Glomerular visceral epithelial cell (primary cell): ENCODE measurements around the gene DHRS9.
A peak's percentile ranks its signal among the peaks of the same experiment; 100 is the strongest.

Experiments used
- DNase-seq: peaks from one replicate; pipeline ENCODE4 v3.0.0-alpha.2; 2016; ENCODE audit errors: extremely low spot score

The DHRS9 gene

GRCh38 chr2:169094676-169095075 lies 25.3 kb downstream of the DHRS9 start:
- no peak for DNase-seq

- DNase-seq: peak; percentile 89
Measured at GRCh38 chr2:169095621-169096105, 26.3 kb downstream of the DHRS9 start.

DNA sequence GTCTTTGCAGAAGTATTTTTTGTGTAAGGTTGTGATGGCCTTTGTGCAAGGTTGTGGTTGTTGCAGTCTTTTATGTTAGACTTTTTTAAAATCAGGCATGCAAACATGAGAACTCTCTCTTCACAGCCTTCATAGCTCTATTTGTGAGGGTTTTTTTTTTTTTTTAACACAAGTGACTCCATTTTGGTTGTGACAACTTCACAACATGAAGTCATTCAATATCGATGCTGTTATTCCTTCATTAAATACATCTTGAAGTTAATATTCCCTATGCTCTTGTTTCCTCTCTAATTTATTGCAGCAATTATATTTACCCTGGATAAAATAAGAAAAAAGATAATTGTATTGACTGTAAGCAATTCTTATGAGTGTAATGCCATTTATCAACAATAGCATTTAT lies 35.5 kb downstream of the DHRS9 start:
- DNase-seq: no peak

DNA sequence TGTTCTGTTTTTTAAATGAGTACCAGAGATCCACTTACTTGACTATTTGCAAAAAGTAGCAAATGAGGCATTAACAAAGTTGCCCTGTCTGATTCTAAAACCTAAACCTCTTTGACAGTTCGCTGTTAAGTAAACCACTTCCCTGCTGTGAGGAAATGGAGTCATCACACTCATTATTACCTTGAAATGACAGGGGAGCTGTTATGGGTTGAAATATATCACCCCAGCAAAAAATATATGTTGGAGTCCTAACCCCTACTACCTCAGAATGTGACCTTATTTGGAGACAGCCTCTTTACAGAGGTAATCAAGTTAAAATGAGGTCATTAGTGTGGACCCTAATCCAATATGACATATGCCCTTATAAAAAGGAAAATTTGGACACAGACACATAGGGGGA lies 36.1 kb downstream of the DHRS9 start:
- no peak for DNase-seq

- DNase-seq: no peak
Measured at GRCh38 chr2:169106134-169106533, 36.8 kb downstream of the DHRS9 start.

DNA sequence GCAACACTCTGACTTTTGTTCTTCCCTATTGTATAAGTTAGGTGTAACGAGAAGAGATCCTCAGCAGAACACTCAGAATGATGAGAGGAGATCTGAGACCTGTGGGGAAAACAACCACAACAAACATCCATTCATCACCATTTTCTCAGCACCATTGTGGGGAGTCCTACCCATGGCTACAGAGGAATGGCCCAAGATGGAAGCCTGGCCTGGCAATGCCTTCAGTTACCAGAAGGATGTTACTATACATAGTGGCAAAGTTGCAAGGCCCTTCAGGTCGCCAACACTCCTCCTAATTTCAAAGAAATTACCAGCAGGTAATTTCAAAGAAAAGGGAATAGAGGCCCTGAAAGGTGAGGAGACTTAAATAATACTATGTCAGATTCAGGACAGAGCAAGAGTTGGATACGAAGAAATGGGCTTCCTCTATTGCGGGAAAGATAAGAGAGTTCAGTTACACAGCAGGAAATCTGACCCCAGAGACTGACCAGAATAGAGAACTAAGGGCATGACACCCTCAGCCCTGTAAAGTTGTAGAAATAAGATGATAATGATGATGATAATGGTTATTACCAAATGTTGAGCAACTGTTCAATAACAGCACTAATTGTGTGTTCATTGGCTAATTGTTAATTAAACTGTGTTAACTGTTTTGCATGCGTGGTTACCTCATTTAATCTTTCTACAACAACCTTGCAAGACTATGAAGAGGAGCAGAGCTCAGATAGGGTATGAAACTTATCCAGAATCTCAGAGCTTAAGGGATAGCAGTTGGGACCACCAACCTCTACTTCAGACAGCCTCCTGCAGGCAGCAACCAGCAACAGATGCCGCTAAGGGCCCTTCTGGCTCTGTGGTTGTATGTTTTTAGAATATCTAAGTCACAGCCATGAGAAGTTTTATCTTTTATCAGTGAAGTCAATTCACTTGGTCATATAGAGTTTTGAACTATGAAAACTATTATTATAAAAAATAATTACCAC lies 37.5 kb downstream of the DHRS9 start:
- DNase-seq: no peak

- DNase-seq: no peak
Measured at GRCh38 chr2:169107645-169108044, 38.3 kb downstream of the DHRS9 start.

DNA sequence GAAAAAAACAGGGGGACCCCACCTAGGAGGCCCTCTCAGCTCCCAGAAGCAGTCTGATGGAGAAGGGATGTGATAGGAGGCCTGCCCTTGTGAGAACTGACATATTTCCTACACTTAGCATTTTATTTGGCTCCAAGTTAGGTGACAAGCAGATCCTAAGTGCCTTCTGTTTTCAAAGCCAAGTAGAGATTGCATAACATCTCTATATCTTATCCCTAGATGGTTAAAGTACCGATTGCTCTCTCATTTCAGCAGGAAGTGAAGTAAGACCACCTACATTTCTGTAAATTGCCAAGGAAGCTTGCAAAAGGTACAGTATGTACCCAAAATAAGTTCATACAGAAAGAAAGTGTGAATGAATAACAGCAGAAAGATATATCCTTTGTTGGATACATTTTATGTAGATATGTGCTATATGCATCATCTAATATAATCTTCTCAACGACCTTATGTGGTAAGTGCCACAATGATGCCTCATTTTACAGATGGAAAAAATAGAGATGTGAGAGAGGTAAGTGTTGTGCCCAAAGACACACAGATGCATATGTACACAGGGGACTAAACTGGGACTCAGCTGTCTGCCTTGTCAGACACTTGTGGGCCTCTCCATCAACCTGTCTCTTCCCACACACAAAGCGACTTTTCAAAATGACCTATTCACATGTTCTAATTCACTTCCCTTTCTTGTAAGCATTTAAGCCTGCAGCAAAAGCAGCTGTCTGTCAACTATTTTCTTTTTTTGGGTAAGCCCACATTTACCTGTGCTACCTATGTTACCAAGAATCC lies 38.9 kb downstream of the DHRS9 start:
- no peak for DNase-seq

DNA sequence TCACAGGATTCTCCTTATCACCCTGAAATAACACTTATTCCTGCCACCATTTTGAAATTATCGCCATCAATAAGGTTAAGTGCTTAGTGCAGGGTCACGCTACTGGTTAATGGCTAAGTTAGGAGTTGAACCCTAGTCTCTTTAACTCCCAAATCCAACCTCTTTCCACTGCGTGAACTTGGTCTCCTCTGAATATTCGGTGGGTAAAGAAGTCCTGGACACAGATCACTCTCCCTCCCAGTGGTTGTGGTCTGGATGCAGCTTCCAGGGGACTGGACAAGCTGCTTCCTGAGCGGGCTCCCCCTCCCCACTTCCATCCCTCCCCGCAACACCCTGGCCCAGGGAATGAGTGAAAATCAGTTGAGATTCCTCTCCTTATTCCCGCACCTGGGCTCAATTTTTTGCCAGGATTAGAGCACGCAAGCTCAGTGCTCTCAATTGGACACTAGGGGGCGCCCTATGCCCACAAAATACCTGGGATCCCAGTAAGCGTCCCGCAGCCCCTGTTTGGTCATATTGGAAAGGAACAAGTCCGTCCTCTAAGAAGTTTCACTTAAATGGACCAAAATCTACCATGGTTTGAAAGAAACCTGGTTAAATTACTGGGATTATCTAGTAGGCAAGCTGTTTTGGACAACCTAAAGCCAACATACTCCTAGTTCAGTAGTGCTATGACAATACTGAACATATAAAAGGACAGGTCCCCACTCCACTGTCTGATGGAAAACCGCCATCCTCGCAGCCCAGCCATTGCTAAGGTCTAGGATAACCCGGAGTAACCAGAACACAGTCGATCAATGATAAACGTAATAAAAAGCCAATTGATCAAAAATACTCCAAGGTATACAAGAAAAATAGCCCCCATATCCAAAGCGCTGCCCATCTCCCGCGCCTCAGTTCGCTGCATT lies 40.4 kb downstream of the DHRS9 start:
- DNase-seq: peak; percentile 72

DNA sequence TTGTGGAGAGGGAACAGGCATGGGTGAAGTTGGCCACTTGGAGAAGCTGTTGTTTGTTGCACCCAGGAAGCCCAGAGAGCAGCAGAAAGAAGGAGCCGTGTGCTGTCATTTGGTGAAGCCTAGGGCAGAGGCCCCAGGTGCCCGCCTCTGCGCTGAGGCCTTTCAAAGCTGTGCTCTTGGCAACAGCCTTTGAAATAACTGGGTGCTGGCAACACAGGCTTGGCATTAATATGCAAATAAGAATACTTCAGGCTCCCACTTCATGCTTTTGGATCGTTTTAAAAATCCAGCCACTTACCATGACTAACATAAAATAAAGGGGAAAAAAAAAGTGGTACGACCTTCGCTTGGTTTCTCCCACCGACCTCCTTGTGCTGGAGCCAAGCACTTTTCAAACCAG lies 41.1 kb downstream of the DHRS9 start:
- no peak for DNase-seq

- DNase-seq: no peak
Measured at GRCh38 chr2:169110916-169111315, 41.6 kb downstream of the DHRS9 start.

DNA sequence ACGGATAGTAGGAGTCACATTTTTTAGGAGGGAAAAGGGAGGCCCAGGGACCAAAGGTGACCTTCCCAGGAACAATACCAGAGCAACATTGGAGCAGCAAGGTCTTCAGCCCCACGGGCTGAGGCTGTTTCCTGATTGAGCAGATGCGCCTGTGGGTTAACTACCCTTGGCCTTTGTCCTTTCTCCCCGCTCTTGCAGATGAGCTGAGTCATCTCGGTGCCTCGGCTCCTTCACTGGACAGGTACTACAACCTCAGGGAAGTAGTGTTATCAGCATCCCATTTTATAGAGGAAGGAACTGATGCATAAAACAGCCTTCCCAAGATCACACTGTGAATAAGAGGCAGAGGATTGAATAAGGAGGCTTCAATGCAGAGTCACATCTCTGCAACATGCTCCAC lies 43.5 kb downstream of the DHRS9 start:
- DNase-seq: no peak

DNA sequence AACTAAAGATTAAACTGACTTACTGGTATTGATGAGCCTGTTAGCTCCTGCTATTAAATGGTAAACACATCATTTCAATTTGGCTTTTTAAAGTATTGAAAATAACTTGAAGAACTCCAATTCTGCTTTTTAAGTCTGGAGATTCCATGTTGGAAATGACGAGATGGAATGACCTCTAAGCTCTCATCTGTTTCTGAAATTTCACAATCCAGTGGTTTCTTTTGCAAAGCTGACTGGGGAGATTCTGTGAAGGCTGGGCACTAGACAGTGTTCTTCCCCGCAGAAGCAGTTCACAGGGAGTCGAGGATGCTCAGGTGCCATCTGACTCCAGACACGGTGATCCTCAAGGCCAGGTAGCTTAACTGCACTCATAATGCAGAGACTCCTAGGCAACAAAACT lies 44.7 kb downstream of the DHRS9 start:
- DNase-seq: no peak

- no peak for DNase-seq
Measured at GRCh38 chr2:169116327-169116726, 47.0 kb downstream of the DHRS9 start.

GRCh38 chr2:169116993-169117392 lies 47.6 kb downstream of the DHRS9 start:
- no peak for DNase-seq

DNA sequence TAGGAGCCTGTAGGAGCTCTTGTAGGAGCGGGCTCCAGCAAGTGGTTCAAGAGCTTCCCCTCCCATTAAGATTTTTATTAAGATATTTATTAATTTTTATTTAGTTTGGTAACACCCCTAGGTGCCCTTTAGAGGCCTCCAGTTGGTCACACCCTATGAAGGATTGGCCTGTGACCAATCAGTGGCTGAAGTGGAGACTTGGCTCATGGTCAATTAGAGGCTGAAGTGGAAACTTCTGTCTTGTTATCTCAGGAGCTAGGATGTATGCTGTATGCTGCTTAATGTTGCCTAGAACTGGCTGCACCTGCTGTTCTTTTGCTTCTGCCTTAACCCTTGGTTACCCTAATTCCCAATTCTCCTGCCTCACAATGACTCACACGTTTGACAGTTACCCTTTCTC lies 48.7 kb downstream of the DHRS9 start:
- no peak for DNase-seq

- DNase-seq: no peak
Measured at GRCh38 chr2:169119123-169119760, 49.9 kb downstream of the DHRS9 start.

GRCh38 chr2:169119851-169120250 lies 50.5 kb downstream of the DHRS9 start:
- DNase-seq: no peak

- no peak for DNase-seq
Measured at GRCh38 chr2:169129703-169130243, 60.4 kb downstream of the DHRS9 start.

DNA sequence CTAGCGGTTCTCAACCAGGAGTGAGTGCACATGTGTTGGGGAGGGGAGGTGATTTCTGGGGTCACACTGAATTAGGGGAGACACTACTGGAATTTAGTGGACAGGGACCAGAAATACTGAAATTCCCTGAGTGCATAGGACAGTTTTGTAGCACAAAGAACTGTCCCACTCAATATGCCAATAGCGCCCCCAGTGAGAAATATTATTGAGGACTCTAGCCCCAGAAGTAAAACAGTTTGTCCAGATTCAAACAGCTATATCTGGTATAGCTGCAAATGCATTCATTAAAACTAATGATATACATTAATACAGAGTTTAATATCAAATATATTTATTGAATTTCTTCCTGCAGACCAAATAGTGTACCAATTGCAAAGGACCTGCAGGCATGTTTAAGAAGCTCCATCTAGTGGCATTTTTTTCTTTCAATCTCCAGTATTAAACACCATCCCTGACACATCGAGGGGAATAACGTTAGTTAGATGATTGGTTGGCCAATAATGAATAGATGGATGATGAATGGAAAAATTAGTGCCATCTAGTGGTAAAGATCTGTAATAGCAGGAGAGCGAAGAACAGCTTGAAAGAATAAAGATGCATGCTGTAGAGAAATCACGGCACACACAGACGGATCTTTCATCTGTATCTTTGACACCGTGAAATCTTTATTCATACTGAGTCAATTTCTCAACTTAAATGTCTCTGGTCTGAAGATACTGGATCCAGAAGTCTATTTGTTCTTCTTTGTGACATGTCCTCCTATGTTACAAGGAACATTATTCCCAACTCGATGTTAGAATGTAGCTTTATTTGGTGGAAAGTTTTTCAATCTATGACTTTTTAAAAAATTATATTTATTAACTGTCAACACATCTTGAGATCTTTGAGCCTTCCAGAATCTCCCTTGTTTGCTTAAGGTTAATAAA lies 62.5 kb downstream of the DHRS9 start:
- DNase-seq: peak; percentile 57
